Lung (tissue), 12 donors: ENCODE results near the gene DGKH. TPM values are rescaled to one million over a fixed set of nuclear protein-coding genes. Genes with fewer than 3 reads are reported as not detected.
"Not testable (repeated sequence)": the region's sequence is repeated elsewhere in the genome, so short reads cannot be mapped to it uniquely, and the experiment has no call there.

ENCODE experiments used
- ATAC-seq: fragments of 200-7000 bp; cut with Tn5 transposase; one replicate; pipeline ENCODE4 v1.9.1; 2020; ENCODE audit warnings: moderate number of reproducible peaks; ENCODE audit not compliant: insufficient read depth, low FRiP score
- DNase-seq, 3 donors: peaks; one replicate each; pipeline ENCODE4 v3.0.0-alpha.2; 2013 to 2017
- H3K27ac ChIP-seq, 2 donors: one replicate each; pipeline ENCODE4 v1.5.1; 2013; ENCODE audit warnings: mild to moderate bottlenecking in 2 of 2, moderate library complexity in 2 of 2, control low read depth in 1 of 2, inconsistent platforms in 1 of 2, low read depth in 1 of 2, low read length in 1 of 2
- H3K27me3 ChIP-seq, 3 donors: one replicate each; pipeline ENCODE4 v1.5.1; 2013; ENCODE audit warnings: low read length in 2 of 3; ENCODE audit not compliant: control insufficient read depth in 3 of 3, insufficient read depth in 3 of 3
- H3K36me3 ChIP-seq, 4 donors: one replicate each; pipeline ENCODE4 v1.5.1; 2013; ENCODE audit warnings: low read length in 4 of 4, mild to moderate bottlenecking in 1 of 4, moderate library complexity in 1 of 4; ENCODE audit not compliant: control insufficient read depth in 4 of 4, insufficient read depth in 4 of 4
- H3K4me1 ChIP-seq, 5 donors: one replicate each; pipeline ENCODE4 v1.5.1; 2013; ENCODE audit warnings: low read length in 5 of 5, mild to moderate bottlenecking in 2 of 5, moderate library complexity in 1 of 5; ENCODE audit not compliant: control insufficient read depth in 5 of 5, insufficient read depth in 5 of 5
- H3K4me3 ChIP-seq: one replicate; pipeline ENCODE4 v1.5.1; 2013; ENCODE audit warnings: mild to moderate bottlenecking, control low read depth, moderate library complexity
- H3K9ac ChIP-seq, 2 donors: one replicate each; pipeline ENCODE4 v1.5.1; 2013; ENCODE audit warnings: low read length in 2 of 2, control low read depth in 1 of 2; ENCODE audit not compliant: insufficient read depth in 1 of 2
- H3K9me3 ChIP-seq, 4 donors: one replicate each; pipeline ENCODE4 v1.5.1; 2013; ENCODE audit warnings: low read length in 3 of 4, mild to moderate bottlenecking in 1 of 4, moderate library complexity in 1 of 4; ENCODE audit not compliant: control insufficient read depth in 4 of 4, insufficient read depth in 3 of 4
- CTCF ChIP-seq: IDR thresholded peaks from 2 replicates; pipeline ENCODE4 v1.5.1; 2012; ENCODE audit warnings: mild to moderate bottlenecking; ENCODE audit errors: control extremely low read depth, extremely low read depth
- WGBS, 2 donors: extraction: QIAGEN DNeasy Blood & Tissue Kit; methylation state at CpG; one replicate each; pipeline ENCODE4 v1.1.7; 2013; 5-methylcytosine and 5-hydroxymethylcytosine counted together
- polyA plus RNA-seq, 2 donors: library from polyadenylated mRNA; stranded (reverse); fragments of 200-250 nt; gene quantifications; one replicate each; pipeline ENCODE4 v1.2.1, GENCODE V29; 2013
- total RNA-seq, 2 donors: library from RNA; depleted of rRNA in 1 of 2; stranded (reverse); fragments of >200 nt in 1 of 2; gene quantifications; one replicate each; pipeline ENCODE4 v1.2.1, GENCODE V29; 2014 to 2021
- donor health status: control.
- donor health status: control.
- donor health status: Bipolar disorder and iron deficiency.
- donor health status: healthy.
- donor health status: DM: yes; HTN: yes; CAD: no.

DGKH gene
- total and polyA plus RNA-seq, 4 donors: 2.2 to 33.1 (median 11.4) TPM

GRCh38 chr13:42086582-42086981 lies 38.1 kb downstream of the DGKH start:
- H3K9me3 ChIP-seq: peaks cover 0 to 3% (median 0%) of the 10 kb centered on the region in 4 donors
- no peak overlapping the region for H3K4me3 ChIP-seq
- 91 to 100% methylated on average over 1 of the region's 1 CpG for WGBS, 2 donors
- no peak for TF ChIP-seq CTCF
- no peak overlapping the region for H3K9ac ChIP-seq
- DNase-seq (no peak), ATAC-seq (no peak)
- no peaks in the 10 kb centered on the region for H3K27me3 ChIP-seq
- H3K36me3 ChIP-seq: peaks cover 0 to 4% (median under 1%) of the 10 kb centered on the region in 4 donors
- no peak overlapping the region for H3K27ac ChIP-seq
- H3K4me1 ChIP-seq: peaks cover 0 to 4% (median 0%) of the 10 kb centered on the region in 5 donors

DNA sequence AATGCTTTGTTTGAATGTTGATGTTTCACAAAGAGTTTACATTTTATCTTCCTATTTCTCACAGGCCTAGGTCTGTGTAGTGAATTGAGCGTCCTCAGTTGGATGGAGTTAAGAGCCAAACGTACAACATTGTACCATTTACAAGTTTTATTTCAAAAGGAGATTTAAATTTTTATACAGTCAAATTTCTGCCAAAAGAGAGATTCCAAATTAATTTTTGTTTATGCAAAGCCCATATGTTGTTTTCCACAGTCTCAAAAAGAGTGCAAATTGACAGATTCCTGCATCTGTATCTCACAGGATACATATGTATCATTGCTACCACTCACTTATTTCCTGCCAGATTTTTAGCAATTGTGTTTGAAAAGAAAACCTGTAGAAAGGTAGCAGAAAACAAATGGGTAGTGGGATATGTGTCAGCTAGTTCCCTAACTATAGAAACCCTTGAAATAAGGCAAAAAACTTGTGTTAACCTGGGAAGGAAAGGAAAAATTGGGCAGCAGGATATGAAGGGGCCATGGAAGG lies 46.1 kb downstream of the DGKH start:
- H3K4me3 ChIP-seq: no peak overlapping the region
- H3K36me3 ChIP-seq: peaks cover 0 to 4% (median under 1%) of the 10 kb centered on the region in 4 donors
- TF ChIP-seq CTCF: no peak
- no peak overlapping the region for H3K27ac ChIP-seq
- DNase-seq: no peak
- H3K9me3 ChIP-seq: no peaks in the 10 kb centered on the region
- no peak overlapping the region for H3K9ac ChIP-seq
- WGBS, 2 donors: 76 to 81% methylated on average over 2 of the region's 2 CpGs
- H3K4me1 ChIP-seq: peaks cover 0 to 7% (median 0%) of the 10 kb centered on the region in 5 donors
- H3K27me3 ChIP-seq: no peaks in the 10 kb centered on the region
- ATAC-seq: no peak

DNA sequence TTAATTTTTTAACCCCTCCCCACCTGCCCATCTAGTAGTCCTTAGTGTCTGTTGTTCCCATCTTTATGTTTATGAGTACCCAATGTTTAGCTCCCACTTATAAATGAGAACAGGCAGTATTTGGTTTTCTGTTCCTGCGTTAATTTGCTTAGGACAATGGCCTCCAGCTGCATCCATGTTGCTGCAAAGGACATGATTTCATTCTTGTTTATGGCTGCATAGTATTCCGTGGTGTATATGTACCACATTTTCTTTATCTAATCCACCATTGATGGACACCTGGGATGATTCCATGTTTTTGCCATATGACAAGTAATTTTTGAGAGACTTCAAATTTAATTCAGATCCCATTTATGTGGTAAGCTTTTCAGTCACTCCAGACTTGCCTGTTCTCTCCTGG lies 47.8 kb downstream of the DGKH start:
- not testable (repeated sequence) for ATAC-seq, DNase-seq, H3K4me1 ChIP-seq, H3K4me3 ChIP-seq, H3K9ac ChIP-seq, H3K27ac ChIP-seq, H3K27me3 ChIP-seq, H3K36me3 ChIP-seq, H3K9me3 ChIP-seq
- 95 to 99% methylated on average over 2 of the region's 2 CpGs for WGBS, 2 donors

GRCh38 chr13:42099962-42100675 lies 51.7 kb downstream of the DGKH start:
- Histone ChIP-seq H3K27me3 (no peaks in the 10 kb centered on the region), H3K9ac (no peak overlapping the region), H3K4me1 (peaks cover 0 to 9% (median 0%) of the 10 kb centered on the region in 5 donors), H3K36me3 (no peaks in the 10 kb centered on the region), H3K4me3 (no peak overlapping the region), H3K9me3 (peaks cover 0 to 3% (median 0%) of the 10 kb centered on the region in 4 donors), H3K27ac (no peak overlapping the region)
- no peak for TF ChIP-seq CTCF
- DNase-seq (no peak), ATAC-seq (no peak)
- WGBS, 2 donors: 97 to 98% methylated on average over 9 of the region's 9 CpGs
